GM23248 (cell line): Measurements from ENCODE around the gene KCNJ1. TPM values are rescaled to one million over a fixed set of nuclear protein-coding genes. Genes with fewer than 3 reads are reported as not detected.

Source experiments
- DNase-seq: peaks from one replicate; pipeline ENCODE4 v3.0.0-alpha.2; 2015
- H2AFZ ChIP-seq: fragments of 200-600 bp; sonication (generic); 2 replicates; pipeline ENCODE4 v1.6.1; 2016; ENCODE audit warnings: antibody characterized with exemption
- H3F3A ChIP-seq: fragments of 200-600 bp; sonication (generic); 2 replicates; pipeline ENCODE4 v1.6.1; 2016; ENCODE audit warnings: mild to moderate bottlenecking, antibody characterized with exemption, mixed run types; ENCODE audit not compliant: insufficient read depth
- H3K27ac ChIP-seq: fragments of 200-600 bp; sonication (generic); 2 replicates; pipeline ENCODE4 v1.5.1; 2016; ENCODE audit warnings: mild to moderate bottlenecking
- H3K27me3 ChIP-seq: fragments of 200-600 bp; sonication (generic); replicated peaks from 2 replicates; pipeline ENCODE4 v1.6.1; 2016; ENCODE audit warnings: mild to moderate bottlenecking; ENCODE audit not compliant: insufficient read depth
- H3K36me3 ChIP-seq: fragments of 200-600 bp; sonication (generic); 2 replicates; pipeline ENCODE4 v1.6.1; 2016; ENCODE audit warnings: low read depth, mild to moderate bottlenecking
- H3K4me1 ChIP-seq: fragments of 200-600 bp; sonication (generic); 2 replicates; pipeline ENCODE4 v1.6.1; 2016; ENCODE audit warnings: mild to moderate bottlenecking; ENCODE audit not compliant: insufficient read depth
- H3K4me2 ChIP-seq: fragments of 200-600 bp; sonication (generic); one replicate; pipeline ENCODE4 v1.6.1; 2016; ENCODE audit warnings: mild to moderate bottlenecking; ENCODE audit not compliant: unreplicated experiment
- H3K4me3 ChIP-seq: fragments of 200-600 bp; sonication (generic); 2 replicates; pipeline ENCODE4 v1.5.1; 2016; ENCODE audit warnings: mild to moderate bottlenecking
- H3K79me2 ChIP-seq: fragments of 200-600 bp; sonication (generic); 2 replicates; pipeline ENCODE4 v1.6.1; 2016; ENCODE audit warnings: mild to moderate bottlenecking; ENCODE audit not compliant: insufficient read depth
- H3K9ac ChIP-seq: fragments of 200-600 bp; sonication (generic); 2 replicates; pipeline ENCODE4 v1.6.1; 2016; ENCODE audit warnings: mild to moderate bottlenecking
- H3K9me2 ChIP-seq: fragments of 200-600 bp; sonication (generic); 2 replicates; pipeline ENCODE4 v1.6.1; 2016; ENCODE audit warnings: mixed run types, mild to moderate bottlenecking, moderate library complexity; ENCODE audit not compliant: insufficient read depth
- H3K9me3 ChIP-seq: fragments of 200-600 bp; sonication (generic); one replicate; pipeline ENCODE4 v1.6.1; 2017; ENCODE audit warnings: low read depth
- H4K20me1 ChIP-seq: fragments of 200-600 bp; sonication (generic); 2 replicates; pipeline ENCODE4 v1.6.0; 2016; ENCODE audit not compliant: insufficient read depth
- EZH2 ChIP-seq: fragments of 200-600 bp; sonication (generic); IDR thresholded peaks from 2 replicates; pipeline ENCODE4 v1.6.1; 2018; ENCODE audit warnings: antibody characterized with exemption, mild to moderate bottlenecking; ENCODE audit not compliant: insufficient read depth, poor library complexity, severe bottlenecking
- EZH2phosphoT487 ChIP-seq: fragments of 200-600 bp; sonication (generic); IDR thresholded peaks from 2 replicates; pipeline ENCODE4 v1.6.1; 2018; ENCODE audit warnings: antibody characterized with exemption, moderate library complexity, mild to moderate bottlenecking, low read depth; ENCODE audit not compliant: insufficient read depth
- WGBS, 2 experiments: methylation state at CpG; one replicate each; pipeline ENCODE4 v1.1.6; 2015 to 2017; ENCODE audit warnings: low lambda C conversion rate in 2 of 2, low coverage in 1 of 2; ENCODE audit errors: missing lambda C conversion rate in 2 of 2; 5-methylcytosine and 5-hydroxymethylcytosine counted together
- in situ Hi-C: fragments of 300-500 bp; cut with MboI; formaldehyde crosslinking; loops from 2 replicates; pipeline ENCODE4 v1.15.0; 2020
- polyA plus RNA-seq: library from polyadenylated mRNA; unstranded; fragments of >200 nt; fragmentation: Nextera tagmentation; extraction: Ambion mirVana; gene quantifications from 2 replicates; pipeline ENCODE4 v1.2.1, GENCODE V29; 2016
- total RNA-seq: library from RNA; depleted of rRNA; stranded (reverse); fragments of >200 nt; shearing (Covaris generic); gene quantifications from 2 replicates; pipeline ENCODE4 v1.2.3, GENCODE V29; 2014

The KCNJ1 gene
- total and polyA plus RNA-seq, 2 experiments from 2014 or later = not detected

GRCh38 chr11:128882451-128882850 is 15.4 kb upstream of the KCNJ1 start:
- no peak for TF ChIP-seq EZH2phosphoT487
- TF ChIP-seq EZH2 = no peak
- no peaks in the 10 kb centered on the region for H3K4me1 ChIP-seq
- no peak overlapping the region for H3K4me2 ChIP-seq
- no peaks in the 10 kb centered on the region for H3K36me3 ChIP-seq
- no peaks in the 10 kb centered on the region for H3K9me2 ChIP-seq
- no peak overlapping the region for H2AFZ ChIP-seq
- WGBS, 2 experiments = 40 to 45% methylated on average over 5 of the region's 5 CpGs
- peaks cover 30% of the 10 kb centered on the region for H3K27me3 ChIP-seq
- in situ Hi-C loops = loop anchor here (5.0 kb wide), 2 partner anchors 70 to 450 kb away; no protein-coding TSS in a partner anchor
- no peak overlapping the region for H3K9ac ChIP-seq
- H3K79me2 ChIP-seq = no peaks in the 10 kb centered on the region
- no peaks in the 10 kb centered on the region for H4K20me1 ChIP-seq
- no peak for DNase-seq
- H3K4me3 ChIP-seq = no peak overlapping the region
- no peaks in the 10 kb centered on the region for H3F3A ChIP-seq
- no peak overlapping the region for H3K27ac ChIP-seq
- no peaks in the 10 kb centered on the region for H3K9me3 ChIP-seq

- Histone ChIP-seq H3K79me2 (no peaks in the 10 kb centered on the region), H3K27me3 (peaks cover 39% of the 10 kb centered on the region), H3K4me1 (no peaks in the 10 kb centered on the region), H3K4me2 (no peak overlapping the region), H3K9me3 (no peaks in the 10 kb centered on the region), H3K9ac (no peak overlapping the region), H4K20me1 (no peaks in the 10 kb centered on the region), H3K27ac (no peak overlapping the region), H2AFZ (no peak overlapping the region), H3K4me3 (no peak overlapping the region), H3K9me2 (no peaks in the 10 kb centered on the region), H3F3A (no peaks in the 10 kb centered on the region), H3K36me3 (no peaks in the 10 kb centered on the region)
- 73 to 74% methylated on average over 8 of the region's 8 CpGs for WGBS, 2 experiments
- no peak for DNase-seq
- TF ChIP-seq EZH2phosphoT487 (no peak), EZH2 (no peak)
- in situ Hi-C loops = loop anchor here (5.0 kb wide), 2 partner anchors 71 to 451 kb away; no protein-coding TSS in a partner anchor
These were observed 14.1 kb upstream of the KCNJ1 start for GRCh38 chr11:128881221-128881620.

- H4K20me1 ChIP-seq = no peaks in the 10 kb centered on the region
- H3K27me3 ChIP-seq = peaks cover 45% of the 10 kb centered on the region
- peak; percentile 26 for DNase-seq
- TF ChIP-seq EZH2 (no peak), EZH2phosphoT487 (no peak)
- no peak overlapping the region for H2AFZ ChIP-seq
- in situ Hi-C loops = loop anchor here (5.0 kb wide), 2 partner anchors 72 to 452 kb away; no protein-coding TSS in a partner anchor
- no peaks in the 10 kb centered on the region for H3K9me3 ChIP-seq
- no peaks in the 10 kb centered on the region for H3K4me1 ChIP-seq
- no peaks in the 10 kb centered on the region for H3K36me3 ChIP-seq
- WGBS, 2 experiments = 74% methylated on average over 12 of the region's 12 CpGs
- H3K9ac ChIP-seq = no peak overlapping the region
- H3K4me2 ChIP-seq = no peak overlapping the region
- no peak overlapping the region for H3K4me3 ChIP-seq
- no peaks in the 10 kb centered on the region for H3F3A ChIP-seq
- H3K79me2 ChIP-seq = no peaks in the 10 kb centered on the region
- H3K9me2 ChIP-seq = no peaks in the 10 kb centered on the region
- H3K27ac ChIP-seq = no peak overlapping the region
These were observed 12.7 kb upstream of the KCNJ1 start for GRCh38 chr11:128879817-128880216.

- Histone ChIP-seq H3K4me2 (no peak overlapping the region), H3K27me3 (peaks cover 55% of the 10 kb centered on the region), H3K36me3 (no peaks in the 10 kb centered on the region), H3K9me3 (no peaks in the 10 kb centered on the region), H3K9ac (no peak overlapping the region), H3K79me2 (no peaks in the 10 kb centered on the region), H3K9me2 (no peaks in the 10 kb centered on the region), H2AFZ (no peak overlapping the region), H3K4me1 (no peaks in the 10 kb centered on the region), H4K20me1 (no peaks in the 10 kb centered on the region), H3K4me3 (no peak overlapping the region), H3F3A (no peaks in the 10 kb centered on the region), H3K27ac (no peak overlapping the region)
- in situ Hi-C loops = no loop called here
- TF ChIP-seq EZH2phosphoT487 = no peak
- no peak for TF ChIP-seq EZH2
- no peak for DNase-seq
- 81 to 84% methylated on average over 2 of the region's 2 CpGs for WGBS, 2 experiments
These were observed 11.4 kb upstream of the KCNJ1 start for GRCh38 chr11:128878455-128878854.

DNA sequence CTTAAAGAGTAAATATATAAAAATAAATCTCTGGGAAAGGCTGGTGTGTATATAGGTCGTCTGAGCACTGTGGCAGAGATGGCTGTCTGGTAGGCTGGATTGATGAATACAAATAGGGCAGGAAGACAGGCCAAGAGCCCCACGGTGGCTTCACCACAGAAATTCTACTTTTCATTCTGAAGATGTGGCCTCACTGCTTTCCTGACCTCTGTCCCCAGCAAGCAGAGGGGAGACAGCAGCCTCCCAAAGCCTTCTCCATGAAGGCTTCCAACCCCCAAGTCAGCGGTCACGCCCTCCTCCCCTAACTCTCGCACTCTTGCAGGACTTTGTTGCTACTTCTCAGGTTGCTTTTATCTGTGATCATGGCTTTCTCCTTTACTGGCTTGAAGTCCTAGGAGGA is 10.6 kb upstream of the KCNJ1 start:
- no peak for DNase-seq
- Histone ChIP-seq H3K9me2 (no peaks in the 10 kb centered on the region), H2AFZ (no peak overlapping the region), H4K20me1 (no peaks in the 10 kb centered on the region), H3K27me3 (peaks cover 55% of the 10 kb centered on the region), H3K9ac (no peak overlapping the region), H3F3A (no peaks in the 10 kb centered on the region), H3K4me3 (no peak overlapping the region), H3K4me1 (no peaks in the 10 kb centered on the region), H3K36me3 (no peaks in the 10 kb centered on the region), H3K9me3 (no peaks in the 10 kb centered on the region), H3K79me2 (no peaks in the 10 kb centered on the region), H3K4me2 (no peak overlapping the region), H3K27ac (no peak overlapping the region)
- TF ChIP-seq EZH2phosphoT487 = no peak
- TF ChIP-seq EZH2 = no peak
- in situ Hi-C loops = no loop called here
- 65 to 71% methylated on average over 5 of the region's 5 CpGs for WGBS, 2 experiments
